AG08395 (cell line): ENCODE results near the gene TUFT1.
A peak's percentile ranks its signal among the peaks of the same experiment; 100 is the strongest.

ENCODE experiments used
- DNase-seq: peaks from one replicate; pipeline ENCODE4 v3.0.0; 2012; ENCODE audit warnings: mixed read lengths, low spot score

The TUFT1 gene

DNA sequence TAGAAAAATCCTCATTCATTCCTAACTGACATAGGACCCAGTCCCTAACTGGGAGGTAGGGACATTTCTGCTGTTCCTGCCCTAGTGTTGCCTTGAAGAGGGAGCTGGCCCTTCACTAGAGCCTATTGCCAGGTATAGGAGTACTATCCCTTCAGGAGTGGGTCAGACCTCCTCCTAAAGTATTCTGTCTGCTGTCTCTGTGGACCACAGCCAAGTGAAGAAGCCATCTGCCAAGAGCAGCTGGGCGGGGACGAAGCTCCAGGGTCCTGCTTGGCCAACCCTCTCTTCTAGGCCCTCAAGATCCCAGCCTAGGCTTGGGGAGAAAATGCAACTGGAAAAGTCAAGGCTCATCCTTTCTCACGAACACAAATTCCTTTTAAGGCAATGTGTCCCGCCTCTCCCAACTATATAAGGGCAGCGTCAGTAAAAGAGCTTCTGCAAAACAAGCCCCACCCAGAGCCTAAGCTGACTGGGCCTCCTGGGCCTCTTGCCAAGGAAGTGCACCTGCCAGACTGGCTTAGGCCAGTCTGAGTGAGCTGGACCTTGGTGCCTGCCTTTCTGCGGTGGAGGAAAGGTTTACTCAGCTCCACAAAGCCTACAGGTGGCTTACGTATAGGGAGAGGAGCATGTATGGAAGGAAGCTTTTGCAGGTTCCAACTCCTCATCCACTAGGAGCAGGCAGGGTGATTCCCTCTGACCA is 638 bp upstream of the TUFT1 start:
- DNase-seq: peak; percentile 58

DNA sequence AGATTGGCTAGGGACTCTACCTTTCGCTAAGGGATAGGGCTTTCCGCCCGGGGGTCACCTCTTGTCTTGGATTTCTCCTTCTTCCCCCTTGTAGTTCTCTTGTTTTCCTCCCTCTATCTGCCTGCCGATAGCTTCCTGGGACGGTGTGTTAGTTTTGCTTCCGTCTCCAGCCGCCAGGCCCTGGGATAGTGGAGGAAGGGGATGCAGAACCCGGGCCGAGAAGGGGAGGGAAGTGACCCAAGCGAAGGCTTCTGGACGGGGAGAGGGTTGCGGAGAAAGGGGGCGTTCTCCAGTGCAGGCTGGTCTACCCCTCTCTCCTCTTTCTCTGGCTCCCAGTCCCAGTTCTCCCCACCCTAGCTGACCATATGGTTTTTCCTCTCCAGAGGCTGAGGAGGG is 871 bp downstream of the TUFT1 start:
- DNase-seq: no peak

- DNase-seq: no peak
Observed at GRCh38 chr1:151541752-151542151, 1.6 kb downstream of the TUFT1 start.

DNA sequence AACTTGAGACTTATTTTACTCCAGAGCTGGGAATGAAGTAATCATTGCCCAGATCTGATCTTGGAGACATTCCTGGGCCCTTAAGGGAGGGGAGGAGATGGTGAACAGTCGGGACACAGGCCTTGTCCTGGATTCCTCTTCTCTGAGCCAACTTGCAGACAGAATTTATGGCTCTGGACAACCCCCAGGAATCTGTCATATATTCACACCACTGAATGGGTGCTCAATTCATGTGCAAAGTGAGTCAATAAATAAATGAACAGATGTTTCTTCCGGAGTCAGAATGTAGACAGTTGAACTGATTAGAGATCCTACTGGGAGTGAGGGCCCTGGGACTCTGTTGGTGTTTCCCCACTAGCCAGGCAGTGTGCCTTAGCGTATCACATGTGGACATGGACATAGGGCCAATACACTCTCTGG is 2.6 kb downstream of the TUFT1 start:
- DNase-seq: peak; percentile 79

DNA sequence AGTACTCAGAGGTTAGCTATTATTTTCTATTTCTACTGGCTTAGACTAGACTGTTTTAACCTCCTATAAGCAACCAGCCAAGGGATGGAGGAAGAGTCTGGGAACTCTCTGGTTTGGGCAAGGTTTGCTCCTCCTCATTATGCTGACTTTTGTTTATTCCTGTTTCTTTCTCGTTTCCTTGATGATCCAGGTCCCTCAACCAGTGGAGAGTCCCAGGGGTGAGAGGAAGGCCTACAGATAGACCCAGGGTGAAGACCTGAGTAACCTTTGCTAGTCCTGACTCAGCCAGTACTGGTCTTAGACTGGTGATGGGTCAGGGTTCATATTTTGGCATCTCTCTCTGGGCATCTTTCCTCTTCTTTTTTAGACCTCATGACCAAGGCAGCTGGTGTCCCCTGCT is 5.4 kb downstream of the TUFT1 start:
- no peak for DNase-seq

DNA sequence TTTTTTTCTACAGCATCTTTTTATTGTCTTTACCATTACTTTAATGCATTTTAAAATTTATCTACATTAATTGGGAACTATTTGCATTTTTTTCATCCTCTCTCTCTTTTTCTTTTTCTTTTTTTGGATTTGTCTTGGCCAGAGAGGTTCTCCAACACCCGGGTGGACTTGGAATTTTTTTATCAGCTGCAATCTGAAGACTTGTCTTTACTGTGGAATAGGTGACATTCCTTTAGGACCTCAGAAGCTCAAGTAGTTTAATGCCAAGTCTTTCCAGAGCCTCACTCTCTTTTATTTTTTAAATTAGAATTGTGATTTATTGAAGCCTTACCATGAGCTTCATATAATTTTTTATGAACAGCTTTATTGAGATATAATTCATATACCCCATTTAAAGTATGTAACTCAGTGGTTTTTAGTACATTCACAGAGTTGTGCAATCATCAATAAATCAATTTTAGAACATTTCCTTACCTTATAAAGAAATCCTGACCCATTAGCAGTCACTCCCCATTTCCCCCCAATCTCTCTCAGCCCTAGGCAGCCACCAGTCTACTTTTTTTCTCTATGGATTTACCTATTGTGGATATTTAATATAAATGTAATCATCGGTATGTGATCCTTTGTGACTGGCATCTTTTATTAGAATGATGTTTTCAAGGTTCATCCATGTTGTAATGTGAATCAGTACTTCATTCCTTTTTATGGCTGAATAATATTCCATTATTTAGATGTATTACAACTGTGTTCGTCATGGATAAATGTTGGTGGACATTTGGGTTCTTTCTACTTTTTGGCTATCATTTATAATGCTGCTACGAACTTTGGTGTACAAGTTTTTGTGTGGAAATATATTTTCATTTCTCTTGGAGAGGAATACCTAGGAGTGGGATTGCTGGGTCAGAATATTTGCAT is 6.2 kb downstream of the TUFT1 start:
- no peak for DNase-seq

DNA sequence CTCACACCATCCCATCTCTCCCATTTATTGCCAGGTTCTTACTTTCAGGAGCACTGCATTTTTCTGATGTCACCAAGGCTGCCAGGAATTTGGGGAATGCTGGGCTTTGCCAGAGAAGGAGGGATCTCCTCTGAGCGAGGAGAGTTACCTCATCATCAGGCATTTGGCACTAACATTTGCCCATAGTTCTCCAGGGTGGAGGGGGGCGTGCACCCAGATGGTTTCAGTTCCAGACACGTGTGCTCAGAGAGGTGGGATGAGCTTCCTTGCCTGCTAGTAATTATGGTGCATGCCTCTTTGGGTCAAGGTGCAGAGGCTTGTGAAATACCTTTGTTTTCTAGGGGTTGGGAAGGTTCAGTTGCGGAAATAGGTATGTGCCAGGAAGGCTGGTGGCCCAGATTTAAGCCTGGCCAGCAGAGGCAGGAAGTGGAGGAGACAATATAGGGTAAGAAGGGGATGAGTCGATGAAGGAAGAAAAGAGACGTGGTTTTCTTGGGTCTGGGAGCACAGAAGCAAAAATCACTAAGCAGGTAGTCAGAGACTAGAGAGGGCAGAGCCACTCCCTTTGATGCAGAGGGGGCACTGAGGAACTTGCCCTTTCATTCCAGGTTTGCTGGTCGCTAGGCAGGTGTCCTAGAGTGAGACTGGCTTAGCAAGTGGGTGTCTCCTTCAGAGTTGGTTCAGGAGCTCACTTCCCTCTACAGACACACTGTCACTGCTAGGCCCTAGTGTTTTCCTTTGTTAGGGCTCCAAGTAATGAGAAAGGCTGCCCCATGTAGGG is 7.2 kb downstream of the TUFT1 start:
- DNase-seq: peak; percentile 97

DNA sequence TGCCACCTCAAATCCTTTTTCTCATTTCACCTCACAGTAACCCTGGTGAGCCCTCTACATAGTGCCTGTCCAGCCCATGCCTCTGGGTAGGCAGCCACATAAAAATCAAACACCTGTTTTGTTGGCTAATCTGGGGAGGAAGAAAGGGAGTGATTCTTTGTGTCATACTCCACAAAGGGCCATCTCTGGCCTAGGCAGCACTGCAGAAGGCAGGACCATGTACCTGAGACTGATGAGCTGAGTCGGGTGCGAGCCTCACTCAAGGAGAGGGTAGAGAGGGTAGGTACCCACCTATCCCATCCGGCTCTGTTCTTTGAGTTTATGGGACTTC is 7.8 kb downstream of the TUFT1 start:
- no peak for DNase-seq

DNA sequence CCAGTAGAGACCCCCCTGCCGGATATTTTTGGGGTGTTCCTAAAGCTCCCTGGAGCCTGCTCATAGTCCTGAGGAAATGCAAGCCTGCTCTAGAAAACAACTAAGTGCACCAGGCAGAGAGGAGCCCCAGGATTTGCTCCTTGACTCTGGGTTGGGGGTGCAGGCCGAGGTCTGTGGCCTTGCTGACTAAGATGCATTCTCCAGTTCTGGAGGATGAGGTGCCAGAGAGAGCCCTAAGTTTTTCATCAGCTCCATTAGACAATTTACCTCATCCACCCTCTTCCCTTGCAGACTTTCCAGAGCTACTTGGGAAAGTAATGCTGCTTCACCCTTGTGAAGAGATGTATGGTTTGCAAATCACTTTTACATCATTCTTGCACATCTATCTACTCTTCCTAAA is 9.1 kb downstream of the TUFT1 start:
- DNase-seq: no peak

GRCh38 chr1:151553659-151554058 is 13.6 kb downstream of the TUFT1 start:
- DNase-seq: peak; percentile 52

DNA sequence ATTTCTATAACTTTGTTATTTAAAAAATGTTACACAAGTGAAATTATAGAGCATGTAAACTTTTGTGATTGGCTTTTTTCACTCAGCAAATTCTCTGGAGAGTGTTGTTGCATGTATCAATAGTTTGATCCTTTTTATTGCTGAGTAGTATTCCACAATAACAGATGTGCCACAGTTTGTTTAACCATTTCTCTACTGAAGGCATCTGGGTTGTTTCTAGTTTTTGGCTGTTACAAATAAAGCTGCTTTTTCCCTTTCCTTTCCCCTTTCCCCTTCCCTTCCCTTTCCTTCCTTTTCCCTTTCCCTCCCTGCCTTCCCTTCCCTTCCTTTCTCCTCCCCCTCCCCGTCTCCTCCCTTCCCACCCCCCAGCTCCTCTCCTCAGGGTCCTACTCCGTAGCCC is 15.9 kb downstream of the TUFT1 start:
- DNase-seq: no peak

DNA sequence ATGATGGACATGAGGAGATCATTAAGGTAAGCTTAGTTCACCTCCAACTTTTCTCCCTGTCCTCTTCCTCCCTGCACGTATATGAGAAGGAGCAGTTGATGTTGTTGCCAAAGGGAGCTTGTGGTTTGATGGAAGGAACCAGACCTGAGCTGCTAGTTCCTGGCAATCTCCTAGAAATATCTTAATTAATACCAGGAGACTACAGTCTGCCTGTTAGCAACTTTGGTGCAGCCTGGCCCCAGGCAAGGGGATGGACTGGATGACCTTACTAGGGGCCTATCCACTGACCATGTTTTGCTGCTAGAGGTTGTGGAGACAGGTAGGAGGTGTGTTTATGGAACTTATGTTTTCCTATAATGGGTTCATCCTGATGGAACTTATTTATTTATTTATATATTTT is 22.6 kb downstream of the TUFT1 start:
- DNase-seq: no peak

GRCh38 chr1:151563376-151563775 is 23.3 kb downstream of the TUFT1 start:
- no peak for DNase-seq

DNA sequence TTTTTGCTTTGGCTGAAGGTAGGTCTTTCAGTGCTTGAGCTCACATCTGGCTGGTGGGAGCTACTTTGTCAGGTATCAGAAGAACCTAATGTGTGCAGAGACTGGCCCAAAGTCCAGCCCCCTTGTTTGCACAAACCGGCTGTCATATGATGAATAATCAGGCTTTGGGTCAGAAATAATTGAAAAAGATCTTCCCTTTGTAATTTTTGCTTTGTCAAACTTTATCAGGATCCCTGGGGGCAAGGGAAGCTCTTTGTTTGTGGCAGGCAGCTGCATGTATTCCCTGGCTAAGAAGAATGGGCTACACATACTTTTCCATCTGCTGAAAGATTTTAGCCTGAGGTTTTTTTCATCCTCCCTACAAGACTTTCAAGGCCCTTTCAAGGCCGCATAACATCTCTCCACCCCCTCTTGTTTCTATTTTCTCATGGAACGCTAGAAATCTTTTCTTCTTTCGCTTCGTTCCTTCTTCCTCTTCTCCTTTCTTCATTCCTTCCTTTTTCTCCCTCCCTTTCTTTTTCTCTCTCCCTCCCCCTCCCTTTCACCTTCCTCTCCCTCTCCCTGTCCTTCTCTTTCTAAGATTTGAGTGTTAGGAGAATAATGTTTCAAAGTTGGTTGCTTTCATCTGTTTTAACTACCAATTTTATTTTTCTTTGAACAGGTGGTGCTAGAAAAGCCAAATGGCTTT is 25.5 kb downstream of the TUFT1 start:
- DNase-seq: no peak

GRCh38 chr1:151568626-151569088 is 28.5 kb downstream of the TUFT1 start:
- no peak for DNase-seq

GRCh38 chr1:151570819-151571218 is 30.7 kb downstream of the TUFT1 start:
- DNase-seq: no peak

DNA sequence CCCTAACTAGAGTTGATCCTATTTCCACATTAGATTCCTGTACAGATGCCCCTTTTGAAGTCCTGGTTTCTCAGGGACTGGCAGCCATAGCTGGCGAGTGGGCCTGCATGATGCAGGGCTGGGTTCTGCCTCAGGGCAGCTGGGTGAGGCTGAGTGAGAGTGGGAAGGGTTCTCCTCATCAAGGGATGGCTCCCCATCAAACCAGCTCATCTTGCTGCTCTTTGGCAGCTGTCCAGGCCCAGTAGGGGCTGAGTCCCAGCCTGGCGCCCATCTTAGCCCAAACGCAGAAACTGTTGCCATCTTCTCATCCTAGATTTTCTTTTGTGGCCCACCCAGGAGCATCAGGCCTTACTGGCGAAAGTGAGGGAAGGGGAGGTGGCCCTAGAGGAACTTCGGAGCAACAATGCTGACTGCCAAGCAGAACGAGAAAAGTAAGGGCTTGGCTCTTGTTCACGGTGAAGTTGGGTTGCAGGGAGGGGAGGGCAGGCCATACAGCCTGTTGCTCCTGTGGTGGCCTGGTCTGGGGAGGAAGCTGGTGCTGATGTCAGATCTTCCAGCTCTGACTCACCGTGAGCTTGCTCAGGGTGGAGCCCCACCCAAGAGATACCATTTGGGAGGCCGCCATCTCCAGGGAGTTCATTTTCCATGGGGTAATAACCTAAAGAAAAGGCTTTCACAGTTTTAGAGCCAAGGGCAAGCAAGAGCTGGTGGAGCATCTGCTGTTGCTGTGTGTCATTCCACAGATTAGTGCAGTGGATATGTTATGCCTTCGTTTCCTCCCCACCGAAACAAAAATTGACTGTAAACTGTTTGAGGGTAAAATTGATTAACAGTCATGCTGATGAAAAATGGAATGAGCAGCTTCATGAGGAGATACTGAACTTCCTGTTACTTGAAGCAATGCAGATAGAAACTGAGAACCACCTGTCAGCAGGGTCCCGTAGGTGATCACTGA is 34.7 kb downstream of the TUFT1 start:
- DNase-seq: peak; percentile 94

DNA sequence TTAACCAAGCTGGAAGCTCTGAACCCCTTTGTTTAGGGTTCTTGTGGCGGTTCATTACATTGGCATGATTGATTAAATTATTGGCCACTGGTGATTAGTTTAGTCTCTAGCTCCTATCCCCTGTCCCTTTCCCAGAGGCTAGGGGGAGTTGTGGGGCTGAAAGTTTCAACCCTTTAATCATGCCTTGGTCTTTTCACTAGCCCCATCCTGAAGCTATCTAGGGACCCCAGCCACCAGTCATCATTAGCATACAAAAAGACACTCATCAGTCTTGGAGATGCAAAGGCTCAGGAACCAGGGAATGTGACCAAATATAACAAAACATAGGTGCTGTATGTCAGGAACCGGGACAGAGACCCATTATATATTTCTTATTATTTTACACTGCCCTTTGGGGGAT is 37.1 kb downstream of the TUFT1 start:
- DNase-seq: no peak

- DNase-seq: no peak
Observed at GRCh38 chr1:151578941-151579340, 38.8 kb downstream of the TUFT1 start.

- DNase-seq: peak; percentile 54
Observed at GRCh38 chr1:151579436-151580225, 39.5 kb downstream of the TUFT1 start.
